Sigmoid colon (tissue), 4 donors: ENCODE results near the gene KIAA1549.

Source experiments
- CTCF ChIP-seq, 4 experiments: fragments of 450-650 bp in 3 of 4; fragments of 200-600 bp in 1 of 4; IDR thresholded peaks; one replicate each; pipeline ENCODE4 v1.5.1; 2016 to 2019; ENCODE audit warnings: antibody characterized with exemption in 4 of 4, mild to moderate bottlenecking in 3 of 4, moderate library complexity in 2 of 4
- EP300 ChIP-seq, 4 donors: sonication (generic); formaldehyde crosslinking; IDR thresholded peaks; one replicate each; pipeline ENCODE4 v1.6.1; 2017; ENCODE audit warnings: antibody characterized with exemption in 4 of 4
- POLR2A ChIP-seq, 2 donors: fragments of 450-650 bp; IDR thresholded peaks; one replicate each; pipeline ENCODE4 v1.6.1; 2016; ENCODE audit warnings: antibody characterized with exemption in 2 of 2, mild to moderate bottlenecking in 2 of 2, moderate library complexity in 2 of 2
- POLR2AphosphoS5 ChIP-seq, 4 donors: sonication (generic); formaldehyde crosslinking; IDR thresholded peaks; one replicate each; pipeline ENCODE4 v1.6.1; 2017; ENCODE audit warnings: antibody characterized with exemption in 4 of 4

- TF ChIP-seq CTCF (IDR thresholded peaks at IDR 0.05) (no peak), EP300 (IDR thresholded peaks at IDR 0.05) (no peak), POLR2AphosphoS5 (IDR thresholded peaks at IDR 0.05) (no peak), POLR2A (IDR thresholded peaks at IDR 0.05) (no peak)
Observed at GRCh38 chr7:138809346-138809745, 171.8 kb downstream of the KIAA1549 start.
